K562 (cell line): ENCODE measurements around the gene CADPS2. TPM values are rescaled to one million over a fixed set of nuclear protein-coding genes. Genes with fewer than 3 reads are reported as not detected.

Source experiments
- ATAC-seq: fragments of 200-7000 bp; cut with Tn5 transposase; 3 replicates; pipeline ENCODE4 v1.9.1; 2020; ENCODE audit warnings: moderate library complexity
- BruUV-seq: library from RNA; stranded (reverse); fragments of 400-500 nt; replicated peaks from 2 replicates; lab custom pipeline; 2021; lab: Mats Ljungman, UMichigan
- CTCF ChIA-PET: fragments of 300-600 bp; formaldehyde crosslinking; extraction: SDS; loops from one replicate; lab custom pipeline; 2021; ENCODE audit warnings: low intra/inter-chr PET ratio; lab: Yijun Ruan, JAX
- POLR2A ChIA-PET: fragments of 300-600, 350-650 bp; sonication (Branson Sonifier 250); formaldehyde crosslinking; extraction: SDS; loops from one replicate; lab custom pipeline; 2021; ENCODE audit warnings: antibody characterized with exemption, inconsistent platforms; lab: Yijun Ruan, JAX
- DNase-seq, 4 experiments: peaks; one replicate each; pipeline versions ENCODE4 v3.0.0 to v3.0.0-alpha.2; 2011 to 2018; ENCODE audit warnings: low spot score in 3 of 4, mixed read lengths in 3 of 4; ENCODE audit errors: extremely low read depth in 1 of 4
- FAIRE-seq: peaks from 2 replicates; lab custom pipeline; 2011; peaks lifted over from hg19 to GRCh38; lab: Jason Lieb, UNC
- H2AFZ ChIP-seq: 2 replicates; pipeline ENCODE4 v1.6.0; 2011; ENCODE audit warnings: low read depth, low read length, control low read depth, inconsistent platforms
- H3K27ac ChIP-seq: fragments of 200-600 bp; 3 replicates; pipeline ENCODE4 v1.8.0; 2011; ENCODE audit warnings: low read depth, mild to moderate bottlenecking, control low read depth, inconsistent platforms, low read length, moderate library complexity, mixed read lengths; ENCODE audit errors: extremely low read depth
- H3K27me3 ChIP-seq, 2 experiments: fragments of 300-600 bp in 1 of 2; 2 replicates in 1 of 2; 3 replicates in 1 of 2; pipeline versions ENCODE4 v1.6.0 to v1.8.0; 2011; ENCODE audit warnings: inconsistent platforms in 2 of 2, low read length in 2 of 2, mild to moderate bottlenecking in 1 of 2, mixed read lengths in 1 of 2, moderate library complexity in 1 of 2; ENCODE audit not compliant: control insufficient read depth in 2 of 2, insufficient read depth in 2 of 2
- H3K36me3 ChIP-seq: fragments of 300-600 bp; 3 replicates; pipeline ENCODE4 v1.8.0; 2011; ENCODE audit warnings: mild to moderate bottlenecking, low read length, inconsistent platforms; ENCODE audit not compliant: control insufficient read depth, insufficient read depth
- H3K4me1 ChIP-seq, 2 experiments: fragments of 200-600 bp in 1 of 2; replicated peaks in 1 of 2; 2 replicates in 1 of 2; 3 replicates in 1 of 2; pipeline versions ENCODE4 v1.5.1 to v1.8.0; 2011; ENCODE audit warnings: inconsistent platforms in 2 of 2, low read length in 2 of 2, mild to moderate bottlenecking in 1 of 2, mixed read lengths in 1 of 2, moderate library complexity in 1 of 2; ENCODE audit not compliant: control insufficient read depth in 2 of 2, insufficient read depth in 2 of 2
- H3K4me2 ChIP-seq: 2 replicates; pipeline ENCODE4 v1.6.1; 2011; ENCODE audit warnings: low read length, control low read depth, inconsistent platforms, mixed read lengths; ENCODE audit not compliant: insufficient read depth
- H3K4me3 ChIP-seq: fragments of 200-600 bp; sonication (generic), shearing (Covaris generic); 2 replicates; pipeline ENCODE4 v1.5.1; 2016; ENCODE audit warnings: control low read depth, inconsistent platforms
- H3K79me2 ChIP-seq: fragments of 200-600 bp; 3 replicates; pipeline ENCODE4 v1.8.0; 2011; ENCODE audit warnings: low read length, inconsistent platforms; ENCODE audit not compliant: control insufficient read depth, insufficient read depth
- H3K9ac ChIP-seq, 2 experiments: 2 replicates each; pipeline versions ENCODE4 v1.6.0 to v1.6.1; 2011; ENCODE audit warnings: low read depth in 2 of 2, low read length in 2 of 2, control low read depth in 1 of 2, inconsistent platforms in 1 of 2, mild to moderate bottlenecking in 1 of 2, mixed read lengths in 1 of 2; ENCODE audit not compliant: insufficient read depth in 1 of 2
- H3K9me1 ChIP-seq: one replicate; pipeline ENCODE4 v1.6.0; 2011; ENCODE audit warnings: inconsistent platforms, mild to moderate bottlenecking, low read length, moderate library complexity; ENCODE audit not compliant: control insufficient read depth, insufficient read depth
- H3K9me3 ChIP-seq: replicated peaks from 2 replicates; pipeline ENCODE4 v1.5.1; 2011; ENCODE audit warnings: low read depth, low read length, inconsistent platforms; ENCODE audit not compliant: control insufficient read depth, insufficient read depth
- H4K20me1 ChIP-seq: replicated peaks from 2 replicates; pipeline ENCODE4 v1.6.1; 2011; ENCODE audit warnings: low read length, inconsistent platforms, mixed read lengths; ENCODE audit not compliant: control insufficient read depth, insufficient read depth
- C11orf30 ChIP-seq: fragments of 450-650 bp; IDR thresholded peaks from 2 replicates; pipeline ENCODE4 v1.6.1; 2016; ENCODE audit warnings: low read depth, mild to moderate bottlenecking
- HEY1 ChIP-seq: fragments of 250-450 bp; sonication (Bioruptor Pico); IDR thresholded peaks from 2 replicates; pipeline ENCODE4 v1.5.0; 2020; ENCODE audit warnings: mild to moderate bottlenecking, moderate library complexity, borderline replicate concordance
- HNRNPL ChIP-seq: fragments of 200-400 bp; formaldehyde crosslinking; IDR thresholded peaks from 2 replicates; pipeline ENCODE4 v1.6.1; 2017; ENCODE audit warnings: low read depth, mild to moderate bottlenecking, low read length
- MAFF ChIP-seq: IDR thresholded peaks from 2 replicates; pipeline ENCODE4 v1.6.1; 2012; ENCODE audit warnings: low read length, improper control_type of control experiment
- MAFG ChIP-seq: fragments of 450-650 bp; conservative IDR thresholded peaks from 2 replicates; pipeline ENCODE4 v1.6.1; 2016; ENCODE audit warnings: missing genetic modification characterization, missing compliant biosample characterization
- MAFK ChIP-seq: IDR thresholded peaks from 2 replicates; pipeline ENCODE4 v1.6.1; 2011; ENCODE audit warnings: low read length, improper control_type of control experiment
- ZNF316 ChIP-seq: fragments of 450-650 bp; IDR thresholded peaks from 2 replicates; pipeline ENCODE4 v1.6.1; 2016
- WGBS: fragments of 100-300 bp; shearing (Covaris generic); methylation state at CpG from one replicate; pipeline ENCODE4 v1.1.6; 2016; ENCODE audit warnings: low coverage, mixed read lengths; ENCODE audit not compliant: insufficient coverage; ENCODE audit errors: missing lambda C conversion rate; 5-methylcytosine and 5-hydroxymethylcytosine counted together
- in situ Hi-C: fragments of 300-500 bp; cut with MboI; formaldehyde crosslinking; loops from 4 replicates; pipeline ENCODE4 v1.15.0; 2018; ENCODE audit warnings: inconsistent platforms, mixed read lengths
- intact Hi-C: fragments of 100-400 bp; cut with micrococcal nuclease; formaldehyde crosslinking; loops from 2 replicates; pipeline ENCODE4 v1.14.2; 2022
- polyA plus RNA-seq, 8 experiments: library from polyadenylated mRNA; depleted of rRNA in 4 of 8; stranded (reverse) in 5 of 8; unstranded in 3 of 8; fragments of >200 nt; fragmentation: Nextera tagmentation in 2 of 8; fragmentation: Illumina TruSeq in 1 of 8; extraction: Ambion mirVana in 2 of 8; extraction: Trizol in 1 of 8; gene quantifications; 2 replicates each; pipeline versions ENCODE4 v1.2.1 to v1.2.3, GENCODE V29; 2011 to 2014; ENCODE audit warnings: inconsistent platforms in 1 of 8, missing spikeins in 1 of 8
- total RNA-seq, 7 experiments: library from RNA; depleted of rRNA in 6 of 7; stranded (reverse); fragments of >200 nt in 6 of 7; fragmentation: Illumina TruSeq in 2 of 7; extraction: Trizol in 2 of 7; gene quantifications; 2 replicates each; pipeline versions ENCODE4 v1.2.1 to v1.2.3, GENCODE V29; 2011 to 2021; ENCODE audit warnings: low replicate concordance in 1 of 7
- TF ChIP-seq, protein P1 (sequence below): fragments of 250-450 bp; sonication (Bioruptor Pico); IDR thresholded peaks from 2 replicates; pipeline ENCODE4 v1.4.0; 2020; ENCODE audit warnings: mild to moderate bottlenecking, moderate library complexity
- TF ChIP-seq, protein P2 (sequence below), 3 experiments: fragments of 200-800 bp in 1 of 3; fragments of 250-450 bp in 1 of 3; fragments of 450-650 bp in 1 of 3; sonication (Bioruptor Pico) in 1 of 3; sonication (Bioruptor generic) in 1 of 3; formaldehyde crosslinking in 1 of 3; IDR thresholded peaks; 2 replicates each; pipeline versions ENCODE4 v1.6.1 to v1.8.0; 2016 to 2022; ENCODE audit warnings: mild to moderate bottlenecking in 2 of 3, missing genetic modification characterization in 2 of 3, missing compliant biosample characterization in 1 of 3, moderate library complexity in 1 of 3

Gene CADPS2
- total and polyA plus RNA-seq, 9 of the 15 experiments (the other 6 are each of a cell fraction or from before 2014, with no cell fraction given) = 0.03 to 0.14 (median 0.04) TPM; not detected in 1

- intact Hi-C loops (no loop called here), in situ Hi-C loops (no loop called here)
- Histone ChIP-seq H3K9ac (no peak overlapping the region), H3K9me3 (no peaks in the 10 kb centered on the region), H3K4me2 (no peak overlapping the region), H3K4me1 (no peaks in the 10 kb centered on the region), H3K27ac (no peak overlapping the region), H3K36me3 (no peaks in the 10 kb centered on the region), H2AFZ (no peak overlapping the region), H3K27me3 (no peaks in the 10 kb centered on the region), H4K20me1 (no peaks in the 10 kb centered on the region), H3K79me2 (no peaks in the 10 kb centered on the region), H3K9me1 (no peaks in the 10 kb centered on the region), H3K4me3 (no peak overlapping the region)
- DNase-seq = no peak
- BruUV-seq = no TSS peak
- ATAC-seq = no peak
- TF ChIP-seq MAFG (peak; percentile 47), MAFK (peak; percentile 65), C11orf30 (peak; percentile 37; the same call in 1 of the 2 replicates), HNRNPL (no peak), ZNF316 (peak; percentile 81), MAFF (peak; percentile 58), HEY1 (CRISPR knock-in tag) (no peak)
- TF ChIP-seq, protein P1, sequence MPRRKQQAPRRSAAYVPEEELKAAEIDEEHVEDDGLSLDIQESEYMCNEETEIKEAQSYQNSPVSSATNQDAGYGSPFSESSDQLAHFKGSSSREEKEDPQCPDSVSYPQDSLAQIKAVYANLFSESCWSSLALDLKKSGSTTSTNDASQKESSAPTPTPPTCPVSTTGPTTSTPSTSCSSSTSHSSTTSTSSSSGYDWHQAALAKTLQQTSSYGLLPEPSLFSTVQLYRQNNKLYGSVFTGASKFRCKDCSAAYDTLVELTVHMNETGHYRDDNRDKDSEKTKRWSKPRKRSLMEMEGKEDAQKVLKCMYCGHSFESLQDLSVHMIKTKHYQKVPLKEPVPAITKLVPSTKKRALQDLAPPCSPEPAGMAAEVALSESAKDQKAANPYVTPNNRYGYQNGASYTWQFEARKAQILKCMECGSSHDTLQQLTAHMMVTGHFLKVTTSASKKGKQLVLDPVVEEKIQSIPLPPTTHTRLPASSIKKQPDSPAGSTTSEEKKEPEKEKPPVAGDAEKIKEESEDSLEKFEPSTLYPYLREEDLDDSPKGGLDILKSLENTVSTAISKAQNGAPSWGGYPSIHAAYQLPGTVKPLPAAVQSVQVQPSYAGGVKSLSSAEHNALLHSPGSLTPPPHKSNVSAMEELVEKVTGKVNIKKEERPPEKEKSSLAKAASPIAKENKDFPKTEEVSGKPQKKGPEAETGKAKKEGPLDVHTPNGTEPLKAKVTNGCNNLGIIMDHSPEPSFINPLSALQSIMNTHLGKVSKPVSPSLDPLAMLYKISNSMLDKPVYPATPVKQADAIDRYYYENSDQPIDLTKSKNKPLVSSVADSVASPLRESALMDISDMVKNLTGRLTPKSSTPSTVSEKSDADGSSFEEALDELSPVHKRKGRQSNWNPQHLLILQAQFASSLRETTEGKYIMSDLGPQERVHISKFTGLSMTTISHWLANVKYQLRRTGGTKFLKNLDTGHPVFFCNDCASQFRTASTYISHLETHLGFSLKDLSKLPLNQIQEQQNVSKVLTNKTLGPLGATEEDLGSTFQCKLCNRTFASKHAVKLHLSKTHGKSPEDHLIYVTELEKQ (CRISPR knock-in tag) = no peak
- TF ChIP-seq, protein P2, sequence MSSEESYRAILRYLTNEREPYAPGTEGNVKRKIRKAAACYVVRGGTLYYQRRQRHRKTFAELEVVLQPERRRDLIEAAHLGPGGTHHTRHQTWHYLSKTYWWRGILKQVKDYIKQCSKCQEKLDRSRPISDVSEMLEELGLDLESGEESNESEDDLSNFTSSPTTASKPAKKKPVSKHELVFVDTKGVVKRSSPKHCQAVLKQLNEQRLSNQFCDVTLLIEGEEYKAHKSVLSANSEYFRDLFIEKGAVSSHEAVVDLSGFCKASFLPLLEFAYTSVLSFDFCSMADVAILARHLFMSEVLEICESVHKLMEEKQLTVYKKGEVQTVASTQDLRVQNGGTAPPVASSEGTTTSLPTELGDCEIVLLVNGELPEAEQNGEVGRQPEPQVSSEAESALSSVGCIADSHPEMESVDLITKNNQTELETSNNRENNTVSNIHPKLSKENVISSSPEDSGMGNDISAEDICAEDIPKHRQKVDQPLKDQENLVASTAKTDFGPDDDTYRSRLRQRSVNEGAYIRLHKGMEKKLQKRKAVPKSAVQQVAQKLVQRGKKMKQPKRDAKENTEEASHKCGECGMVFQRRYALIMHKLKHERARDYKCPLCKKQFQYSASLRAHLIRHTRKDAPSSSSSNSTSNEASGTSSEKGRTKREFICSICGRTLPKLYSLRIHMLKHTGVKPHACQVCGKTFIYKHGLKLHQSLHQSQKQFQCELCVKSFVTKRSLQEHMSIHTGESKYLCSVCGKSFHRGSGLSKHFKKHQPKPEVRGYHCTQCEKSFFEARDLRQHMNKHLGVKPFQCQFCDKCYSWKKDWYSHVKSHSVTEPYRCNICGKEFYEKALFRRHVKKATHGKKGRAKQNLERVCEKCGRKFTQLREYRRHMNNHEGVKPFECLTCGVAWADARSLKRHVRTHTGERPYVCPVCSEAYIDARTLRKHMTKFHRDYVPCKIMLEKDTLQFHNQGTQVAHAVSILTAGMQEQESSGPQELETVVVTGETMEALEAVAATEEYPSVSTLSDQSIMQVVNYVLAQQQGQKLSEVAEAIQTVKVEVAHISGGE (CRISPR knock-in tag; IDR thresholded peaks at IDR 0.05) = no peak
- WGBS = 0% methylated on average over 3 of the region's 3 CpGs
- FAIRE-seq = no peak
- ChIA-PET CTCF (no interaction called here), POLR2A (no interaction called here)
These were observed 523.8 kb downstream of the CADPS2 start for GRCh38 chr7:122362473-122362872.
